ENCODE measurements around the gene APRT. TPM values are rescaled to one million over a fixed set of nuclear protein-coding genes. Genes with fewer than 3 reads are reported as not detected.
A peak's percentile ranks its signal among the peaks of the same experiment; 100 is the strongest.

Gene APRT
- total and polyA plus RNA-seq, 9 of the 15 experiments (the other 6 are each of a cell fraction or from before 2014, with no cell fraction given), result 41.7 to 409 (median 146) TPM

DNA sequence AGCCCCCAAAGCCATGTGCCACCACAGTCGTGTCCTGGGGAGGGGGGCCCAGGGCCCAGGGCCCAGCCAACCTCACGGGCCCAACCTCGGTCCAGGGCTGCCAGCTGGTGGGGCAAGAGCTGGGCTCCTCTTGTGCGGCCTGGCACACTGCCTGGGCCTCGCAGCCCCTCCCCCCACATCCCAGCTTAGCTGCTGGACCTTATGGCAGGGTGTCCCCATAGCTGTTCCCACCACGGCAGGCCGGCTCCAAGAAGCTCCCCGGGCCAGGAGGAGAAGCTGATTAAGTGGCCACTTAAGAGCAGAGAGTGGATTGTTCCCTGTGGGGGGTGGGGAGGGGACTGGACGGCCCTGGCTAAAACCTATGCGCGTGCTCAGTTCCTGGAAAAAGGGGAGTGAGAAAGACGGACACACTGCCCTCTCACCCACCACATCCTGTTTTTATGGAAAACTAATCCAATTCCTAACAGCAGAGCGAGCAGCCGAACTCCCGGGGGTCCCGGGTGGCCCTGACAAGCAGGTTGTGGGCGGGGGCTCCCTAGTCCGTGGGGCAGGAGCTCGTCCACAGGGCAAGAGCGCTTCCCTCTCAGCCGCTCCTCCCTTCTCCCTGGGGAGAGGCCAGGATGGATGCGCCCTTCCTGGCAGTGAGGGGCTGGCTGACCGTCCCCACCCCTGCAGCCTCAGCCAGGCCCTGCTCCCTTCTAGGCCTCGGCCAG, 43.5 kb downstream of the APRT start (continued):
- TF ChIP-seq, protein P1, sequence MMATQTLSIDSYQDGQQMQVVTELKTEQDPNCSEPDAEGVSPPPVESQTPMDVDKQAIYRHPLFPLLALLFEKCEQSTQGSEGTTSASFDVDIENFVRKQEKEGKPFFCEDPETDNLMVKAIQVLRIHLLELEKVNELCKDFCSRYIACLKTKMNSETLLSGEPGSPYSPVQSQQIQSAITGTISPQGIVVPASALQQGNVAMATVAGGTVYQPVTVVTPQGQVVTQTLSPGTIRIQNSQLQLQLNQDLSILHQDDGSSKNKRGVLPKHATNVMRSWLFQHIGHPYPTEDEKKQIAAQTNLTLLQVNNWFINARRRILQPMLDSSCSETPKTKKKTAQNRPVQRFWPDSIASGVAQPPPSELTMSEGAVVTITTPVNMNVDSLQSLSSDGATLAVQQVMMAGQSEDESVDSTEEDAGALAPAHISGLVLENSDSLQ (IDR thresholded peaks at IDR 0.05), result no peak
- TF ChIP-seq RBFOX2 (IDR thresholded peaks at IDR 0.05; ENCODE audit: low read depth, low read length) (peak; percentile 51), STAT5B (CRISPR knock-in tag; IDR thresholded peaks at IDR 0.05) (no peak), ZNF197 (CRISPR knock-in tag; IDR thresholded peaks at IDR 0.05; ENCODE audit: low read depth) (no peak), NEUROD1 (IDR thresholded peaks at IDR 0.05; ENCODE audit: borderline replicate concordance, low read depth, low read length, partially characterized antibody) (no peak), ZNF586 (CRISPR knock-in tag; conservative IDR thresholded peaks at IDR 0.05) (no peak), BCL6 (CRISPR knock-in tag; IDR thresholded peaks at IDR 0.05) (no peak), SRSF3 (IDR thresholded peaks at IDR 0.05; ENCODE audit: insufficient read depth, low read length) (no peak)
- TF ChIP-seq, protein P2, sequence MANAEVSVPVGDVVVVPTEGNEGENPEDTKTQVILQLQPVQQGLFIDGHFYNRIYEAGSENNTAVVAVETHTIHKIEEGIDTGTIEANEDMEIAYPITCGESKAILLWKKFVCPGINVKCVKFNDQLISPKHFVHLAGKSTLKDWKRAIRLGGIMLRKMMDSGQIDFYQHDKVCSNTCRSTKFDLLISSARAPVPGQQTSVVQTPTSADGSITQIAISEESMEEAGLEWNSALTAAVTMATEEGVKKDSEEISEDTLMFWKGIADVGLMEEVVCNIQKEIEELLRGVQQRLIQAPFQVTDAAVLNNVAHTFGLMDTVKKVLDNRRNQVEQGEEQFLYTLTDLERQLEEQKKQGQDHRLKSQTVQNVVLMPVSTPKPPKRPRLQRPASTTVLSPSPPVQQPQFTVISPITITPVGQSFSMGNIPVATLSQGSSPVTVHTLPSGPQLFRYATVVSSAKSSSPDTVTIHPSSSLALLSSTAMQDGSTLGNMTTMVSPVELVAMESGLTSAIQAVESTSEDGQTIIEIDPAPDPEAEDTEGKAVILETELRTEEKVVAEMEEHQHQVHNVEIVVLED (CRISPR knock-in tag; IDR thresholded peaks at IDR 0.05), result no peak
